ENCODE measurements around the gene ACP4.

ACP4 gene

GRCh38 chr19:50843701-50844221 lies 53.5 kb downstream of the ACP4 start:
- no peak for DNase-seq

DNA sequence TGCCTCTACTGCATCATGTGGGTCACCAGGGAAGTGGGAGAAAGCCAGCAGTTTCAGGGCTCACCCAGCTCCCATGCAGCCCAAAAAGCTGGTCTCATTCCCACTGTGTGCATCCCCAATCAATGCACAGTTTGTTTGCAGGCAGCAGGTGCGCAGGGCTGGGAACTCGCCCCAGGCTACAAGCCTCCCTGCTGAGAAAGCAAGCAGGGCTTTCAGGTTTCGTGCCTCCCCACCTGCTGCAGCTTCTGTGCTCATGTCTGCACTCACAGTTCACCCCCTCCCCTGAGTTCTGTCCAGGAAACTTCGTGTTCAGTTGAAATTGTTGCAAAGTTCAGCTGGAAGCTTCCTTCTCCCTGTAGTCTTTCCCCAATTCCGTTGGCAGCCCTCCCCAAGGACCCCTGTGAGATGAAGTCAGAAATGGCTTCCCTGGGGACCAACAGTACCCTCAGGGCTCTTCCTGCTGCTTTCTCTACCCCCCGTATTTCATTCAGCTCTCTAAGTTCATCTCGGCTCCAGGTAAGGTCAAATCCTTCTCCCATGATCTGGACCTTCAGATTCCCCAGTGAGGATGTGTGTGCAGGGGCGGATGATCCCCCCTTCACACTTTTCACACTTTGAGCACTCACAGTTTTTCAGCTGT lies 54.2 kb downstream of the ACP4 start:
- DNase-seq: no peak
